ENCODE results near the gene PTPN13.

The PTPN13 gene

DNA sequence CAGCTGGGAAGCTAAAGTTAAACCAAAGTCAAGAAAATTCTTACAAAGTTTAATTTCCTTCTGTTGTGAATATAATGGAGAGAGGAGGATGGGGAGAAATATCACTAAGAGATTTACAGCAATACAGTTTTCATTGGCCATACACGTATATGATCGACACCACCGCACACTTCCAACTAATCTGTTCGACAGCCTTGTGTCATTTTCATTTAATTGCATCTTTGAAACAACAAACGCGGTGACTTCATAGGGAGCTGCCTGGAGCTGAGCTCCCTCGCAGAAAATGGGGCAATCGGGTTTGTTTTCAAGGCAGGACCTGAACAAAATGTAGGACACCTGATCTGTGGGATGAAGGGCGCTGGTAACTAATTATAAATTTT lies 1.3 kb downstream of the PTPN13 start:
- TF ChIP-seq, protein P1, sequence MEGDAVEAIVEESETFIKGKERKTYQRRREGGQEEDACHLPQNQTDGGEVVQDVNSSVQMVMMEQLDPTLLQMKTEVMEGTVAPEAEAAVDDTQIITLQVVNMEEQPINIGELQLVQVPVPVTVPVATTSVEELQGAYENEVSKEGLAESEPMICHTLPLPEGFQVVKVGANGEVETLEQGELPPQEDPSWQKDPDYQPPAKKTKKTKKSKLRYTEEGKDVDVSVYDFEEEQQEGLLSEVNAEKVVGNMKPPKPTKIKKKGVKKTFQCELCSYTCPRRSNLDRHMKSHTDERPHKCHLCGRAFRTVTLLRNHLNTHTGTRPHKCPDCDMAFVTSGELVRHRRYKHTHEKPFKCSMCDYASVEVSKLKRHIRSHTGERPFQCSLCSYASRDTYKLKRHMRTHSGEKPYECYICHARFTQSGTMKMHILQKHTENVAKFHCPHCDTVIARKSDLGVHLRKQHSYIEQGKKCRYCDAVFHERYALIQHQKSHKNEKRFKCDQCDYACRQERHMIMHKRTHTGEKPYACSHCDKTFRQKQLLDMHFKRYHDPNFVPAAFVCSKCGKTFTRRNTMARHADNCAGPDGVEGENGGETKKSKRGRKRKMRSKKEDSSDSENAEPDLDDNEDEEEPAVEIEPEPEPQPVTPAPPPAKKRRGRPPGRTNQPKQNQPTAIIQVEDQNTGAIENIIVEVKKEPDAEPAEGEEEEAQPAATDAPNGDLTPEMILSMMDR (IDR thresholded peaks at IDR 0.05): no peak
- Histone ChIP-seq H3K27me3 (ENCODE audit: control insufficient read depth, insufficient read depth, low read length) (no peaks in the 10 kb centered on the region), H3K79me2 (peaks cover 6% of the 10 kb centered on the region), H3K4me2 (ENCODE audit: low read length) (peak overlapping the region; percentile 76), H3K27ac (peak overlapping the region; percentile 93), H3K4me1 (peaks cover 2% of the 10 kb centered on the region), H2AFZ (peak overlapping the region; percentile 72), H3K36me3 (ENCODE audit: control insufficient read depth, insufficient read depth, low read length) (no peaks in the 10 kb centered on the region), H3K9ac (no peak overlapping the region), H3K9me3 (ENCODE audit: control insufficient read depth, low read length) (no peaks in the 10 kb centered on the region), H3K4me3 (ENCODE audit: low read depth, low read length) (peak overlapping the region; percentile 83)

DNA sequence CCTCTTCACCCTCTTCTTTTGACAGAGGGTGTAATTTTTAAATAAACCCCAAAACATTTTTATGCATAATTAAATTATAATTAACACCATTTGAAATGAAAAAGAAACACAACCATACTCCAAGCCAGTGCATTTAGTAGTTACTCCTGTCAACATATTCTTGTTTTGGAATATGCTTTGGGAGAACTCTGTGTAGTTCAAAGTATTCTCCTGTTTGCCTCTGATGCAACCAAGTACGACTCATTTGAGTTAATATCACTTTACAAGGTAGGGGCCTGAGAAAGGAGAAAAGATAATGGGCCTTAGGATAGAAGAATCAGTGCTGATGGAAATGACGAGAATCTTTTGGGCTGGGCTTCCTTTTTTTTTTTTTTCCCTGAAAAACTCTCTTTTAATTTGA lies 2.7 kb downstream of the PTPN13 start:
- H3K79me2 ChIP-seq: peaks cover 6% of the 10 kb centered on the region
- H3K27ac ChIP-seq: no peak overlapping the region
- no peak overlapping the region for H3K4me3 ChIP-seq (ENCODE audit: low read depth, low read length)
- TF ChIP-seq, protein P1 (IDR thresholded peaks at IDR 0.05): no peak
- H3K4me1 ChIP-seq: peaks cover 2% of the 10 kb centered on the region
- H3K36me3 ChIP-seq (ENCODE audit: control insufficient read depth, insufficient read depth, low read length): no peaks in the 10 kb centered on the region
- no peaks in the 10 kb centered on the region for H3K27me3 ChIP-seq (ENCODE audit: control insufficient read depth, insufficient read depth, low read length)
- no peak overlapping the region for H3K9ac ChIP-seq
- no peaks in the 10 kb centered on the region for H3K9me3 ChIP-seq (ENCODE audit: control insufficient read depth, low read length)
- H2AFZ ChIP-seq: no peak overlapping the region
- H3K4me2 ChIP-seq (ENCODE audit: low read length): no peak overlapping the region

DNA sequence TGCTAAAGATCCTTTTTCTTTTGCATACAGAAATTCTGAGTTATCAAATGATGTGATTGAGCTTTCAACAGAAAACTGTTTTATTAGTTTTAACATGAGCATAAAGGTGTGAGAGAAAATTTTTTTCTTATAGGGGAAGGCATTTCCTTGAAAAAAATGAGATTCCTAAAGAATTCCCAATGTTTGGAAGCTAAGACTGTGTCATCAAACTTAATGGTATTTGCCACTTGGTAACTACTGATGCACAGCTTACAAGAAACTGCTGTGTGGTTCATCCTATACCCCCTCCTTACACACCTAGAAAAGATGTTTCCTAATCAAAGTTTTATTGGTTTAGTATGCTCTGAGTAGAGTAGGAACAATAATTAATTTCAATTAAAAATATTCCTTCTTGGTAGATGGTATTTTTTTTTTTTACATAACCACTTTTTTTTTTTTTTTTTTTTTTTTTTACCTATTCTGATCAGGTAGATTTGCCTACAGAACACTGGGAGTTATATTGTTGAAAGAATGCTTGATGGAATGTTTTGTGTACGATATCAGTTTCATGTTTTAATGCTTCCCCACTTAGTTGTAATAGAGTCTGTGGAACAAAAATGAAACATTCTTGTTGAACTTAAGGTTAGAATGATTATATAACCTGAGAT lies 6.0 kb downstream of the PTPN13 start:
- Histone ChIP-seq H3K9me3 (ENCODE audit: control insufficient read depth, low read length) (no peaks in the 10 kb centered on the region), H3K4me1 (peaks cover 2% of the 10 kb centered on the region), H3K27ac (no peak overlapping the region)

DNA sequence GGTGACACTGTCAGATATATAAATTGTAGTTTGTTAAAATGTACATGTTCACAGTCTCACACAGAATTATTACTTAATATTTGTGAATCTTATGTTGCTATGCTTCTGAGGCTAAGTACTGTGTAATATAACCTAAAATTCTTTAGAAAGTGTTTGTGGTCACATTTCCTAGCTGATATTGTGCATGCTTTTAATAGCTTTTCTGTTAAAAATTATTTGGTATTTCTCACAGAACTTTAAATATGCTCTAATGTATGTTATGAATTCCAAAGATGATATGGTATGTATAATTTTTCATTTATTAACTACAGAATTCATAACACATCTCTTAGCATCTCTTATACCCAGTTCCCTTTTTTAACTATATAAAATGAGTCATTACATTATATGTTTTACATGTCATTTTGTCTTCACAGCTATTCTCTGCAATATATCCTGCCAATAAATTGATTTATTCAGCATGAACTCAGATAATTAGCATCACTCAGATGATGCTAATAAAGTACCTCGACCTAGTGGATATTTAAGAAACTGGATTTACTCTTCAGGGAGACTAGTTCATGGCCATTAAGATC lies 9.3 kb downstream of the PTPN13 start:
- Histone ChIP-seq H3K4me2 (ENCODE audit: low read length) (no peak overlapping the region), H3K36me3 (ENCODE audit: control insufficient read depth, insufficient read depth, low read length) (no peaks in the 10 kb centered on the region), H3K9ac (no peak overlapping the region), H3K9me3 (ENCODE audit: control insufficient read depth, low read length) (no peaks in the 10 kb centered on the region), H3K4me1 (no peaks in the 10 kb centered on the region), H3K27me3 (ENCODE audit: control insufficient read depth, insufficient read depth, low read length) (no peaks in the 10 kb centered on the region), H2AFZ (no peak overlapping the region), H3K27ac (no peak overlapping the region), H3K79me2 (peaks cover 7% of the 10 kb centered on the region), H3K4me3 (ENCODE audit: low read depth, low read length) (no peak overlapping the region)
- TF ChIP-seq, protein P1 (IDR thresholded peaks at IDR 0.05): no peak

More for the DNA sequence above, 6.0 kb downstream of the PTPN13 start:
- Histone ChIP-seq H3K9ac (no peak overlapping the region), H3K4me2 (ENCODE audit: low read length) (no peak overlapping the region), H3K4me3 (ENCODE audit: low read depth, low read length) (no peak overlapping the region), H3K27me3 (ENCODE audit: control insufficient read depth, insufficient read depth, low read length) (no peaks in the 10 kb centered on the region), H3K36me3 (ENCODE audit: control insufficient read depth, insufficient read depth, low read length) (no peaks in the 10 kb centered on the region), H3K79me2 (peaks cover 11% of the 10 kb centered on the region), H2AFZ (no peak overlapping the region)
- TF ChIP-seq, protein P1 (IDR thresholded peaks at IDR 0.05): no peak

DNA sequence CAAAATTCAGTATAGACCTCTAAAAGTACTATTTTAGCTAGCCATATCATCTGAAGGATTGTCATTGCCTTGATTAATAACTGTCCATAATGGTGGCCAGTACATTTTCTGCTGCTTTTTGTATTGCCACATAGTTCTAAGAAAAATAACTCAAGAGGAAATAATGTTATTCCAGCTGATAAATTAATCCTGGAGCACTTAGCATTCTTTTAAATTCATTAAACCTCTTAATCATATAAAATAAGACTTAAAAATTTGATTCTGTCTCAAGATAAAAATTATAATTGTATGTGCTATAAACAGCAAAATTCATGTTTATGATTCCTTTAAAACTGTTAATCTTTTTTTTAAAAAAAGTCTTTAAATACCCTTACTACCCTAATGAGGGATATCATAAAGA lies 12.7 kb downstream of the PTPN13 start:
- Histone ChIP-seq H3K9ac (no peak overlapping the region), H2AFZ (no peak overlapping the region), H3K4me1 (no peaks in the 10 kb centered on the region), H3K27ac (no peak overlapping the region), H3K9me3 (ENCODE audit: control insufficient read depth, low read length) (no peaks in the 10 kb centered on the region), H3K27me3 (ENCODE audit: control insufficient read depth, insufficient read depth, low read length) (no peaks in the 10 kb centered on the region), H3K36me3 (ENCODE audit: control insufficient read depth, insufficient read depth, low read length) (no peaks in the 10 kb centered on the region), H3K79me2 (peaks cover 5% of the 10 kb centered on the region), H3K4me3 (ENCODE audit: low read depth, low read length) (no peak overlapping the region), H3K4me2 (ENCODE audit: low read length) (no peak overlapping the region)
- TF ChIP-seq, protein P1 (IDR thresholded peaks at IDR 0.05): no peak
